Activated naive CD4-positive, alpha-beta T cell treated with anti-CD3 and anti-CD28 coated beads, Interleukin-2, amount 50 U/mL, for 72 hours (primary cell): ENCODE data around the gene TSPAN14. TPM values are rescaled to one million over a fixed set of nuclear protein-coding genes. Genes with fewer than 3 reads are reported as not detected.

Experiments
- ATAC-seq, 2 donors: fragments of 150-1000 bp; cut with Tn5 transposase; 2 replicates each; pipeline ENCODE4 v1.10.0; 2021; ENCODE audit warnings: mild to moderate bottlenecking in 2 of 2, moderate library complexity in 2 of 2
- DNase-seq, 2 donors: peaks; one replicate each; pipeline ENCODE4 v3.0.0; 2021 to 2022; ENCODE audit warnings: low spot score in 2 of 2
- H3K27ac Mint-ChIP-seq, 2 donors: one replicate each; pipeline ENCODE4 v1.8.0; 2022; ENCODE audit warnings: mild to moderate bottlenecking in 2 of 2, mixed read lengths in 2 of 2
- H3K36me3 Mint-ChIP-seq, 2 donors: one replicate each; pipeline ENCODE4 v1.8.0; 2022; ENCODE audit warnings: mixed read lengths in 2 of 2
- H3K9me3 Mint-ChIP-seq, 2 donors: one replicate each; pipeline ENCODE4 v1.8.0; 2022; ENCODE audit warnings: mixed read lengths in 2 of 2
- total RNA-seq, 2 donors: library from RNA; stranded (reverse); gene quantifications; one replicate each; pipeline ENCODE4 v1.2.3, GENCODE V29; 2022

The TSPAN14 gene
- total RNA-seq, 2 donors from 2014 or later, result 30.7 to 53.6 TPM

- peak overlapping the region; percentile 90 to 96 for H3K27ac Mint-ChIP-seq
- peaks cover 21 to 24% of the 10 kb centered on the region in 2 donors for H3K36me3 Mint-ChIP-seq
- ATAC-seq (peak; percentile 23 to 52), DNase-seq (peak in 1 of 2 donors; percentile 69)
- H3K9me3 Mint-ChIP-seq, result peaks cover 0 to 10% of the 10 kb centered on the region in 2 donors
These were observed 32.0 kb downstream of the TSPAN14 start for GRCh38 chr10:80485946-80486764.

DNA sequence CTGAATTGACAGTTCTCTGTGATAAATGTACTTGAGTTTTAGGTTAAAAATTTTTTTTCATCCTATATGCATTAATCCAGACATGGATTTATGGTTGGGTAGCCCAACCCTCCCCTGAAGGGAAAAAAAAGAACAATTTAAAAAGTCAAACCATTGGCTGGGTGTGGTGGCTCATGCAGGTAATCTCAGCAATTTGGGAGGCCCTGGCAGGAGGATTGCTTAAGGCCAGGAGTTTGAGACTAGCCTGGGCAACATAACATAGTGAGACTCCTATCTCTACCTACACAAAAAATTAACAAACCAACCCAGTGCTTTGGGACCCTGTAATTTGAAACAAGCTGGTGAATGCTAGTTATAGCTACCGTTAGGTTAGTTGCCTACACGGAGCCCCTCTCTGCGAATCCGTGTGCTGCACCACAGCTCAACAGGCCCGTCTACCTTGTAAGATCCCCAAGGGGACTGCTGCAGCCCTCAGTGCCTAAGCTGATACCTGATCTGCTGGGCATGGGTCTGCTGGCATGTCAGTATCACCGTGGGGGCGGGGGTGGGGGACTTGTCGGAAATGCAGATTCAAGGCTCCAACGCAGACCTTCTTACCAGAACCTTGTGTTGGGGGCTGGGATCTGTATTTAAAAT lies 32.8 kb downstream of the TSPAN14 start:
- peaks cover 28 to 31% of the 10 kb centered on the region in 2 donors for H3K36me3 Mint-ChIP-seq
- ATAC-seq (no peak), DNase-seq (peak in 1 of 2 donors; percentile 4)

GRCh38 chr10:80487421-80487785 lies 33.3 kb downstream of the TSPAN14 start:
- peak overlapping the region; percentile 61 to 90 for H3K27ac Mint-ChIP-seq
- H3K36me3 Mint-ChIP-seq, result peaks cover 28 to 33% of the 10 kb centered on the region in 2 donors
- DNase-seq, result no peak
- H3K9me3 Mint-ChIP-seq, result peaks cover 0 to 10% of the 10 kb centered on the region in 2 donors
- no peak for ATAC-seq

More for the DNA sequence above, 32.8 kb downstream of the TSPAN14 start:
- H3K9me3 Mint-ChIP-seq, result peaks cover 0 to 10% of the 10 kb centered on the region in 2 donors
- peak overlapping the region; percentile 90 to 96 for H3K27ac Mint-ChIP-seq

GRCh38 chr10:80487791-80488538 lies 33.9 kb downstream of the TSPAN14 start:
- H3K36me3 Mint-ChIP-seq, result peaks cover 28 to 33% of the 10 kb centered on the region in 2 donors
- H3K9me3 Mint-ChIP-seq, result peaks cover 0 to 10% of the 10 kb centered on the region in 2 donors
- DNase-seq (peak in 1 of 2 donors; percentile 82), ATAC-seq (peak; percentile 31 to 65)
- peak overlapping the region; percentile 61 to 90 for H3K27ac Mint-ChIP-seq

DNA sequence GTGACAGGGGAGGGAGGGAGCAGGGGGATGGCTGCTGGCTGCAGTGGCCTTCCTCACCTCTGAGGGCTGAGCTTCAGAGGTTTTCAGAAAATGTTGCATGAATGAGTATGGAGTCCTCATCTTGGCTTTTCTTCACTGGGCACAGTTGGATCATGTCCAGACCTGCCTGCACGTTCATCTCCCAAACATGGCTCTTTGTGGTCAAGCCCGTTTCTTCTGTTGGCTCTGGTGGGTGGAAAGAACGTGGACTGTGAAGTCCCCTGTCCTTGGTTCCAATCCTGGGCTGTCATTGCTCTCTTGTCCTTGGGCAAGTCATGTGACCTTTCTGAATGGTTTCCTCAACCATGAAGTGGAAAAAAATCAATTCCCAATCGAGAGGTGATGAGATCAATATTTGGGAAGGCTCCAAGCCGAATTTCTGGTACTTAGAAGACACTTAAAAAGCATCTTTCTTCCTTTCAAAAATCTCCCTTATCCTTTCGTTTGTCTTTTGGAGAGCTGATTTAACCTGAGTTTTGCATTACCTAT lies 34.5 kb downstream of the TSPAN14 start:
- DNase-seq (peak in 1 of 2 donors; percentile 50), ATAC-seq (no peak)
- Mint-ChIP-seq H3K27ac (peak overlapping the region; percentile 37 to 90), H3K9me3 (peaks cover 0 to 10% of the 10 kb centered on the region in 2 donors), H3K36me3 (peaks cover 28 to 38% of the 10 kb centered on the region in 2 donors)

DNA sequence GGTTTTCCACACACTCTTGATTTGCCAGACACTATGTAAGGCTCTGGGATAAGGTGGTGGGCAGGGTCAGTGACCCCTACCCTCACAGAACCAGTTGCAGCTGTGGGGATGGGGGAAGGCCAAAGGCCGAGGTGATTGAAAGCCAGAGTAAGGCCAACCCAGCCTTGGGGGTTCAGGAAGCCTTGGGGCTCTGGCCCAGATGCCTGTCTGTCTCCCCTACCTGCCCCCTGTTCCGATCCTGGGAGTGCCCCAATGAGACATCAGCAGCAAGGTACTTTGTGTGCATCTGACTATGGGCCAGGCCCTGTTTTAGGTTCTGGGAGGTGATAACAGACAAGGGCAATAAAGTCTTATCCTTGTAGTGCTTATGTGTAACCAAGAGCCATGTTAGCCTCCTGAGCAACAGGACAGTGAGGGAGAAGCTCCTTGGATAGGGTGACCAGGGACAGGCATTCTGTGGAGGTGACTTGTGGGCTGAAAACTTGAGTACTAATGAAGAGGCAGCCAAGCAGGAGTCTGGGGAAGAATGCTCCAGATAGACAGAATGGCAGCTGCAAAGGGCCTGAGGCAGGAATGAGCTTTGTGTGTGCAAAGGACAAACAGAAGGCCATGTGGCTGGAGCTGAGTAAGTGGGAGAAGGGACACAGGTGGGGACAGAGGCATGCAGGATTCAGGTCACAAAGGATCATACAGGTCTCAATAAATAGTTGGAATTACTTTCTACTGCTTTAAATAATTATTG lies 35.4 kb downstream of the TSPAN14 start:
- peaks cover 28 to 47% of the 10 kb centered on the region in 2 donors for H3K36me3 Mint-ChIP-seq
- no peak for ATAC-seq
- H3K27ac Mint-ChIP-seq, result peak overlapping the region; percentile 31 to 90
- DNase-seq, result peak in 1 of 2 donors; percentile 21
- peaks cover 0 to 10% of the 10 kb centered on the region in 2 donors for H3K9me3 Mint-ChIP-seq

DNA sequence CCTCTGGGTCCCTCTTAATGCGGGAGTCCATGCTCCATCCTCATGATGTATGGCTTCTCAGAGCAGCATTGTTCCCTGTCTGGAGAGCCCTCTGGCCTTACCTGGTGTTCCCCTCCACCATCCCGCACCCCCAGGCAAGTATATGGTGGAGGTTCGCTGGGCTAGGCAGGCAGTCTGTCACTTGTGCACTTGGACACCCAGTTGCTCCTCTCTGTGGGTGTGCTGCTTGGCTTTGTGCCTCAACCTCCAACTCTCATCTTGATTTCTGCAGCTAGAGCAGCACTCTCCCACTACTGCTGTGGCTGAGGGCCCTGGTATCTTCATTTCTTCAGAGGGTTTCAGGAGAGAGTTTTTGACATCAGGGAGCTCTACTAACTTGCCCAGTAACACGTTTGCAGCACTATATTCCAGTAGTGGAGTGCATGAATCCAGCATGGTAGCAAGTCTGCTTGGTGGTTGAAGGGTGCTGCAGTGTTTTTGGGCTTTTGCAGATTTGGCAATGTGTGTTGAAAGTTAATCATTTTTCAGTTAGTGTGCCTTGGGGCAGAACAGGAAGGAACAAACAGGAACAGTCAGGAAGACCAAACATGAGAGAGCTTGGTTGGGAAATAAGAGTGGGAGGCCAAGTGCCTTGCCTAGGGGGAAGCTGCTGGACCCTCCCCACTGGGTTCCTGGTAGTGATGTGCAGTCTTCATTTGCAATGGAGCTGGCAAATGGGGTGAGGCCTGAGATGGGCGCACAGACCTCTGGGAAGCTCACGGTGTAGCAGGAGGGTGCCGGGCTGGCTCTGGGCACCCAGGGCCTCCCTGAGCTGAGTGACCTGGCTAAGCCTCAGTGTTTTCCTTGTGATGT lies 37.4 kb downstream of the TSPAN14 start:
- DNase-seq (peak in 1 of 2 donors; percentile 47), ATAC-seq (no peak)
- Mint-ChIP-seq H3K27ac (peak overlapping the region in 1 of 2 donors; percentile 34), H3K9me3 (peaks cover 0 to 12% of the 10 kb centered on the region in 2 donors), H3K36me3 (peaks cover 28 to 65% of the 10 kb centered on the region in 2 donors)

DNA sequence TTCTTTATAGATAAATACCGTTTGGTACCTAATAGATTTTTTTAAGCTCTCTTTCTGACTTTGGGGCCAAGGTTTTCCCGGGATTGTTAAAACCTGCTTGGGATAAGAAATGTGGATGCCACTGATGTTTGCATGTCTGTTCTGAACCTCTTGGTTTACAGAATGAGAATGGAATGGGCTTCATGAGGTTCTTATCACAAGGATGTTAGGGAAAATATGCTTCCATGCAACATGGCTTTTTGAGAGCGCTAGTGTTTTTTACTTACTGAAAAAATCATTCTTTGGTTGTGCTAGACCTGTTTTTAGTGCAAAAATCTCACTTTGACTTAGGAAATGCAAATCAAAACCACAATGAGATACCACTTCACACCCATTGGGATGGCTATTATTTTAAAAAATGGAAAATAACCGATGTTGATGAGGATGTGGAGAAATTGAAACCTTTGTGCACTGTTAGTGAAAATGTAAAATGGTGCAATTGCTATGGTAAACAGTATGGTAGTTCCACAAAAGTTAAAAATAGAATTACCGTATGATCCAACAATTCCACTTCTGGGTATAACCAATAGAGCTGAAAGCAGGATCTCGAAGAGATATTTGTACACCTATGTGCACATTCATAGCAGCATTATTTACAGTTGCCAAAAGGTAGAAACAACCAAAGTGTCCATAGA lies 38.9 kb downstream of the TSPAN14 start:
- Mint-ChIP-seq H3K36me3 (peaks cover 28 to 75% of the 10 kb centered on the region in 2 donors), H3K9me3 (peaks cover 0 to 18% of the 10 kb centered on the region in 2 donors), H3K27ac (peak overlapping the region; percentile 79 to 96)
- ATAC-seq (no peak), DNase-seq (no peak)

- peaks cover 0 to 18% of the 10 kb centered on the region in 2 donors for H3K9me3 Mint-ChIP-seq
- H3K27ac Mint-ChIP-seq, result peak overlapping the region; percentile 79 to 96
- DNase-seq (no peak), ATAC-seq (peak; percentile 76 to 83)
- peaks cover 28 to 75% of the 10 kb centered on the region in 2 donors for H3K36me3 Mint-ChIP-seq
These were observed 39.5 kb downstream of the TSPAN14 start for GRCh38 chr10:80493522-80494051.

GRCh38 chr10:80496555-80497172 lies 42.6 kb downstream of the TSPAN14 start:
- DNase-seq (no peak), ATAC-seq (no peak)
- H3K27ac Mint-ChIP-seq, result peak overlapping the region in 1 of 2 donors; percentile 24
- peaks cover 2 to 52% of the 10 kb centered on the region in 2 donors for H3K36me3 Mint-ChIP-seq
- H3K9me3 Mint-ChIP-seq, result peaks cover 0 to 7% of the 10 kb centered on the region in 2 donors

DNA sequence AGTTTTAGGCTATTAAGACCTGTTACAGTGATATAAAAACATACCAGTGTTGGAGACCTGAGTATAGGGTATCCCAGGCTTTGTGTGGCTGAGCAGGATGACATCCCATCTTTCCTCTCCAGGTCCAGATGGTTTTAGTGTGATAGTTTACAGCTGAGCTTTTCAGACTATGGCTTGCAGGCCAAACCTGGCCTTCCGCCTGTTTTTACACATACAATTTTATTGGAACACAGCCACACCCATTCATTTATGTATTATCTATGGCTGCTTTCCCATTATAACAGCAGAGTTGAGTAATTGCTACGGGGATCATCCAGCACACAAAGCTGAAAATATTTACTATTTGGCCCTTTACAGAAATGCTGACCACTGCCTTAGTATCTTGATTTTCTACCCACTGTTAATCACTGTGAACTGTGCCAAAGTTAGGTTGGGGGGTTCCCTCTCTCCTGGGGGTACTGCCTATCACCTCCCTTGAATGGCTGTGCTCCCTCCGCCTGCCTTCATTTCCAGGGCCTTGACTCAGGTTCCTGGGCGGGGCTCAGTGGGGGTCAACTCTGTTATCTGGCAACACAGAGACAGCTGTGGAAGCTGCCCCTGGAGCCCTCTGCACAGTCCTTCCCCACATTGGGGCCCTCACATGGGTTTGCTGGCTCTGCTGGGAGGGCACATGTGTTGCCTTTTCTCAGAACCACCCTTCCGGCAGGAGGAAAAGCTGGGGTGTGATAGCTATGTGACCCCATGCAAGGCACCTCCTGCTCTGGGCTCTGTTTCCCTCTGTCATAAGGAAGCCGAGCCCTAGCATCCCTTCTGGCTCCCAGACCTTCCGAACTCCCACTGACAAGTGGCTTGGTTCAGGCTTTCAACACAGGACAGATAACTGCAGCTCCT lies 43.3 kb downstream of the TSPAN14 start:
- peak overlapping the region; percentile 87 to 96 for H3K27ac Mint-ChIP-seq
- no peak for DNase-seq
- H3K9me3 Mint-ChIP-seq, result peaks cover 0 to 7% of the 10 kb centered on the region in 2 donors
- H3K36me3 Mint-ChIP-seq, result peaks cover 0 to 53% of the 10 kb centered on the region in 2 donors
- ATAC-seq, result no peak

- Mint-ChIP-seq H3K9me3 (peaks cover 0 to 7% of the 10 kb centered on the region in 2 donors), H3K36me3 (peaks cover 0 to 52% of the 10 kb centered on the region in 2 donors)
- peak in 1 of 2 donors; percentile 39 for ATAC-seq
These were observed 44.1 kb downstream of the TSPAN14 start for GRCh38 chr10:80498078-80498832.

More at GRCh38 chr10:80498078-80498832, 44.1 kb downstream of the TSPAN14 start:
- DNase-seq, result no peak
- peak overlapping the region; percentile 87 to 96 for H3K27ac Mint-ChIP-seq
